Measurements from ENCODE around the gene CPT1B.
"Not testable (repeated sequence)": the region's sequence is repeated elsewhere in the genome, so short reads cannot be mapped to it uniquely, and the experiment has no call there.

CPT1B gene

GRCh38 chr22:50608996-50609395, 30.8 kb upstream of the CPT1B start:
- no peak for DNase-seq

GRCh38 chr22:50608058-50608840, 30.0 kb upstream of the CPT1B start:
- DNase-seq: not testable (repeated sequence)

- no peak for DNase-seq
Observed at GRCh38 chr22:50607659-50608020, 29.4 kb upstream of the CPT1B start.

- no peak for DNase-seq
Observed at GRCh38 chr22:50606946-50607658, 28.9 kb upstream of the CPT1B start.

GRCh38 chr22:50606165-50606945, 28.1 kb upstream of the CPT1B start:
- no peak for DNase-seq

- DNase-seq: no peak
Observed at GRCh38 chr22:50605613-50606074, 27.4 kb upstream of the CPT1B start.

GRCh38 chr22:50605002-50605612, 26.9 kb upstream of the CPT1B start:
- DNase-seq: no peak

- DNase-seq: no peak
Observed at GRCh38 chr22:50604256-50605001, 26.2 kb upstream of the CPT1B start.

- DNase-seq: no peak
Observed at GRCh38 chr22:50603511-50604255, 25.5 kb upstream of the CPT1B start.

- peak in 1 of 2 donors; percentile 13 for DNase-seq
Observed at GRCh38 chr22:50602338-50602700, 24.1 kb upstream of the CPT1B start.

- DNase-seq: no peak
Observed at GRCh38 chr22:50601669-50602337, 23.6 kb upstream of the CPT1B start.

- DNase-seq: no peak
Observed at GRCh38 chr22:50600967-50601668, 22.9 kb upstream of the CPT1B start.

GRCh38 chr22:50600538-50600937, 22.3 kb upstream of the CPT1B start, which contains the start of gene MAPK8IP2:
MAPK8IP2 (plus strand) TSS chr22:50600793; CDS start chr22:50600819, 26 bp downstream.
- DNase-seq: no peak

- DNase-seq: no peak
Observed at GRCh38 chr22:50599816-50600455, 21.7 kb upstream of the CPT1B start.

GRCh38 chr22:50597097-50597496, 18.9 kb upstream of the CPT1B start:
- DNase-seq: no peak

- no peak for DNase-seq
Observed at GRCh38 chr22:50595189-50595588, 17.0 kb upstream of the CPT1B start.

- DNase-seq: no peak
Observed at GRCh38 chr22:50587407-50587806, 9.2 kb upstream of the CPT1B start.

GRCh38 chr22:50586416-50586815, 8.2 kb upstream of the CPT1B start:
- no peak for DNase-seq

- no peak for DNase-seq
Observed at GRCh38 chr22:50585781-50586180, 7.6 kb upstream of the CPT1B start.

GRCh38 chr22:50585238-50585637, 7.0 kb upstream of the CPT1B start:
- no peak for DNase-seq

Data from hippocampal formation (tissue), 2 donors.